Heart left ventricle (tissue), 13 donors: ENCODE data around the gene SMCHD1.

Source experiments
- POLR2A ChIP-seq, 2 donors: fragments of 450-650 bp; IDR thresholded peaks; one replicate each; pipeline ENCODE4 v1.6.1; 2017; ENCODE audit warnings: antibody characterized with exemption in 2 of 2, mild to moderate bottlenecking in 2 of 2, moderate library complexity in 2 of 2
- TF ChIP-seq, protein P1 (sequence below), 12 donors: fragments of 200-600 bp; sonication (generic) in 4 of 12; IDR thresholded peaks; one replicate each; pipeline versions ENCODE4 v1.5.0 to v1.8.0; 2018 to 2022; ENCODE audit warnings: antibody characterized with exemption in 12 of 12, mild to moderate bottlenecking in 5 of 12
- donor health status: ischemic (EF 13 %, LVEDD 7.1; RV severe dilation, severe dysfunction).
- donor health status: DM: no; HTN: yes; CAD: no.
- donor health status: DM: no; HTN: no; CAD: no.
- donor health status: ischemic (EF 25% LVEDD 6.9; RV normal size, moderate dysfunction).
- donor health status: ischemic (EF 25% LVEDD 5.7; RV mildly dilated, moderate dysfunction).
- donor health status: ischemic (EF 35%, LVEDD 5.7; RV mildly dilated, moderate dysfunction).
- donor health status: nonischemic (EF 11% LVEDD 7.7; RV severe dilation, severe dysfunction).
- donor health status: DM: yes; HTN: yes; CAD: no.
- donor health status: PGD.
- donor health status: ischemic (EF 29% LVEDD 5.4; RV normal size, mild dysfunction).
- donor health status: nonischemic (EF 23%, LVEDD 6.1; RV moderate dilation, normal function).

DNA sequence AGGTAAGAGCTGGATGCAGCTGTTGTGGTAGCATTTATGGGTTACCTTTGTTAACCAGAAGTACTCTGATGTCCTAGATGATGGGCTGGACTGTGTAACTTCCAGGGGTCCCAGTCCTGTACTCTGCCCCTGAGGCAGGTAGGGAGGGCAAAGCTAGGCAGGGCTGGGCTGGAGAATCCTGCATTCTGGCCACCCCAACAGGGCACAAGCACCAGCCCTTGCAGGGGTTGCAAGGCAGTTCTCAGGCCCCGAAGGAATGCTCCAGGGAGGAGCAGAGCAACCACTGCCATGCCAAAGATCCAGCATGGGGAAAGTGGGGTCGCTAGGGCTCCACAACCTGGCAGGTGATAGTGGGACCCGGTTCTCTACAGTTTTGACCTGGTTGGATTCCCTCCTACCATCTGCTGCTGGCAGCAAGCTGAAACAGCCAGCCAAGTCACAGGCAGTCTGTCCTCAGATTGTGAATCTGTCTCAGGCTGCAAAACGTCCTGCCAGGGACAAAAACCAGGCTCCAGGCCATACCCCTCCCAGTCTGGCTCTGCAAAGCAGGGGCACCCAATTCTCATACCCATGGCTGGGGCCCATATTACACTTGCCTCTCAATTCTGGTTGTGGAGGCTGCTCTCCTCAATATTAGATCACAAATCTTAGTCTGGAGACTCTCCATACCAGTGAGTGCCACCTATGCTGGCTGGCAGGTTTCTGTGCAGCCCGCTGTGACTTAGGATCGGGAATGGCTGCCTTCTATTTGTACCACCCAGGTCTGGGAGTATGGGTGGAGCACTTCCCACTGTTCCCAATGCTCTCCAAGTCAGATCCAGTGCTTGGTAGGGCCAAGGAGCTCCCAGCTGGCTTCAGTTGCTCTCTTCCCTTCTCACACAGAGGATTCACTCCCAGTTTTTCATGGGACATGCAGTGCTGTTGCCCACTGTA lies 61.1 kb downstream of the SMCHD1 start:
- TF ChIP-seq, protein P1, sequence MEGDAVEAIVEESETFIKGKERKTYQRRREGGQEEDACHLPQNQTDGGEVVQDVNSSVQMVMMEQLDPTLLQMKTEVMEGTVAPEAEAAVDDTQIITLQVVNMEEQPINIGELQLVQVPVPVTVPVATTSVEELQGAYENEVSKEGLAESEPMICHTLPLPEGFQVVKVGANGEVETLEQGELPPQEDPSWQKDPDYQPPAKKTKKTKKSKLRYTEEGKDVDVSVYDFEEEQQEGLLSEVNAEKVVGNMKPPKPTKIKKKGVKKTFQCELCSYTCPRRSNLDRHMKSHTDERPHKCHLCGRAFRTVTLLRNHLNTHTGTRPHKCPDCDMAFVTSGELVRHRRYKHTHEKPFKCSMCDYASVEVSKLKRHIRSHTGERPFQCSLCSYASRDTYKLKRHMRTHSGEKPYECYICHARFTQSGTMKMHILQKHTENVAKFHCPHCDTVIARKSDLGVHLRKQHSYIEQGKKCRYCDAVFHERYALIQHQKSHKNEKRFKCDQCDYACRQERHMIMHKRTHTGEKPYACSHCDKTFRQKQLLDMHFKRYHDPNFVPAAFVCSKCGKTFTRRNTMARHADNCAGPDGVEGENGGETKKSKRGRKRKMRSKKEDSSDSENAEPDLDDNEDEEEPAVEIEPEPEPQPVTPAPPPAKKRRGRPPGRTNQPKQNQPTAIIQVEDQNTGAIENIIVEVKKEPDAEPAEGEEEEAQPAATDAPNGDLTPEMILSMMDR (IDR thresholded peaks at IDR 0.05), result no peak
- TF ChIP-seq POLR2A (IDR thresholded peaks at IDR 0.05), result no peak
